A673 (cell line): Measurements from ENCODE around the gene HBZ. TPM values are rescaled to one million over a fixed set of nuclear protein-coding genes. Genes with fewer than 3 reads are reported as not detected.
"Not testable (repeated sequence)": the region's sequence is repeated elsewhere in the genome, so short reads cannot be mapped to it uniquely, and the experiment has no call there.

ENCODE experiments used
- BruUV-seq: library from RNA; stranded (reverse); fragments of 400-500 nt; replicated peaks from 2 replicates; lab custom pipeline; 2021; lab: Mats Ljungman, UMichigan
- CTCF ChIA-PET: fragments of 300-600 bp; sonication (Branson Sonifier 250); formaldehyde crosslinking; loops from one replicate; lab custom pipeline; 2022; ENCODE audit warnings: antibody characterized with exemption; lab: Charles Lee
- POLR2A ChIA-PET: fragments of 300-600 bp; sonication (Branson Sonifier 250); formaldehyde crosslinking; loops from one replicate; lab custom pipeline; 2022; ENCODE audit warnings: antibody characterized with exemption; ENCODE audit not compliant: low non-redundant PET; lab: Charles Lee
- DNase-seq: peaks from one replicate; pipeline ENCODE4 v3.0.0-alpha.2; 2015; ENCODE audit warnings: low spot score
- H3K27ac ChIP-seq: fragments of 200-600 bp; sonication (generic); 2 replicates; pipeline ENCODE4 v1.5.1; 2016; ENCODE audit warnings: mixed run types, low read depth, mild to moderate bottlenecking, mixed read lengths, antibody characterized with exemption, low read length; ENCODE audit not compliant: poor library complexity, severe bottlenecking
- H3K27me3 ChIP-seq: fragments of 200-600 bp; sonication (generic); replicated peaks from 2 replicates; pipeline ENCODE4 v1.6.1; 2017; ENCODE audit warnings: mixed run types, low read depth, mild to moderate bottlenecking, mixed read lengths, antibody characterized with exemption, low read length; ENCODE audit not compliant: insufficient read depth, poor library complexity
- H3K36me3 ChIP-seq: fragments of 200-600 bp; sonication (generic); 2 replicates; pipeline ENCODE4 v1.6.1; 2016; ENCODE audit warnings: mixed run types, mild to moderate bottlenecking, mixed read lengths, antibody characterized with exemption, low read length; ENCODE audit not compliant: insufficient read depth, poor library complexity, severe bottlenecking
- H3K4me1 ChIP-seq: fragments of 200-600 bp; sonication (generic); 2 replicates; pipeline ENCODE4 v1.6.1; 2017; ENCODE audit warnings: mixed run types, mild to moderate bottlenecking, mixed read lengths, antibody characterized with exemption, low read length; ENCODE audit not compliant: insufficient read depth, poor library complexity, severe bottlenecking
- H3K4me3 ChIP-seq: fragments of 200-600 bp; sonication (generic); 2 replicates; pipeline ENCODE4 v1.5.1; 2016; ENCODE audit warnings: low read depth, mixed run types, mild to moderate bottlenecking, mixed read lengths, low read length; ENCODE audit not compliant: poor library complexity, severe bottlenecking
- H3K9me3 ChIP-seq: fragments of 200-600 bp; sonication (generic); 2 replicates; pipeline ENCODE4 v1.6.1; 2016; ENCODE audit warnings: mixed run types, low read depth, mild to moderate bottlenecking, mixed read lengths, antibody characterized with exemption, low read length; ENCODE audit not compliant: poor library complexity, severe bottlenecking
- CTCF ChIP-seq: fragments of 300-800, 200-600 bp; sonication (generic); conservative IDR thresholded peaks from 2 replicates; pipeline ENCODE4 v1.5.1; 2017; ENCODE audit warnings: low read depth, mild to moderate bottlenecking, antibody characterized with exemption, low read length, moderate library complexity, mixed read lengths
- EZH2 ChIP-seq: fragments of 200-600 bp; sonication (generic); IDR thresholded peaks from 2 replicates; pipeline ENCODE4 v1.6.1; 2017; ENCODE audit warnings: borderline replicate concordance, low read depth, mild to moderate bottlenecking, mixed read lengths, antibody characterized with exemption, low read length; ENCODE audit not compliant: poor library complexity, severe bottlenecking
- intact Hi-C: fragments of 100-400 bp; cut with micrococcal nuclease; formaldehyde crosslinking; loops from one replicate; pipeline ENCODE4 v1.10.0; 2022; ENCODE audit not compliant: unreplicated experiment
- total RNA-seq: library from RNA; stranded (reverse); gene quantifications from 2 replicates; pipeline ENCODE4 v1.2.3, GENCODE V29; 2021

HBZ gene
- total RNA-seq, 1 experiment from 2014 or later, result not detected

GRCh38 chr16:175011-175949 lies 22.8 kb downstream of the HBZ start:
- CTCF ChIA-PET, result interaction anchor here (0.7 kb wide), 1 partner anchor 54 kb away, joined by 3 read pairs; no protein-coding TSS in a partner anchor

GRCh38 chr16:176006-176405 lies 23.6 kb downstream of the HBZ start:
- H3K27me3 ChIP-seq, result peaks cover 13% of the 10 kb centered on the region
- intact Hi-C loops, H3K36me3 ChIP-seq, H3K9me3 ChIP-seq, CTCF ChIA-PET, DNase-seq, BruUV-seq, H3K27ac ChIP-seq, H3K4me3 ChIP-seq, POLR2A ChIA-PET: not testable (repeated sequence)
- peaks cover 30% of the 10 kb centered on the region for H3K4me1 ChIP-seq

More at GRCh38 chr16:175011-175949, 22.8 kb downstream of the HBZ start:
- POLR2A ChIA-PET, result no interaction called here
- H3K36me3 ChIP-seq, result no peaks in the 10 kb centered on the region
- no peak overlapping the region for H3K4me3 ChIP-seq
- H3K27ac ChIP-seq, result no peak overlapping the region
- no peak for TF ChIP-seq EZH2
- no peak for TF ChIP-seq CTCF
- no peak for DNase-seq
- no peaks in the 10 kb centered on the region for H3K9me3 ChIP-seq
- intact Hi-C loops, result no loop called here
- no TSS peak for BruUV-seq
- H3K4me1 ChIP-seq, result peaks cover 26% of the 10 kb centered on the region
- peaks cover 13% of the 10 kb centered on the region for H3K27me3 ChIP-seq

DNA sequence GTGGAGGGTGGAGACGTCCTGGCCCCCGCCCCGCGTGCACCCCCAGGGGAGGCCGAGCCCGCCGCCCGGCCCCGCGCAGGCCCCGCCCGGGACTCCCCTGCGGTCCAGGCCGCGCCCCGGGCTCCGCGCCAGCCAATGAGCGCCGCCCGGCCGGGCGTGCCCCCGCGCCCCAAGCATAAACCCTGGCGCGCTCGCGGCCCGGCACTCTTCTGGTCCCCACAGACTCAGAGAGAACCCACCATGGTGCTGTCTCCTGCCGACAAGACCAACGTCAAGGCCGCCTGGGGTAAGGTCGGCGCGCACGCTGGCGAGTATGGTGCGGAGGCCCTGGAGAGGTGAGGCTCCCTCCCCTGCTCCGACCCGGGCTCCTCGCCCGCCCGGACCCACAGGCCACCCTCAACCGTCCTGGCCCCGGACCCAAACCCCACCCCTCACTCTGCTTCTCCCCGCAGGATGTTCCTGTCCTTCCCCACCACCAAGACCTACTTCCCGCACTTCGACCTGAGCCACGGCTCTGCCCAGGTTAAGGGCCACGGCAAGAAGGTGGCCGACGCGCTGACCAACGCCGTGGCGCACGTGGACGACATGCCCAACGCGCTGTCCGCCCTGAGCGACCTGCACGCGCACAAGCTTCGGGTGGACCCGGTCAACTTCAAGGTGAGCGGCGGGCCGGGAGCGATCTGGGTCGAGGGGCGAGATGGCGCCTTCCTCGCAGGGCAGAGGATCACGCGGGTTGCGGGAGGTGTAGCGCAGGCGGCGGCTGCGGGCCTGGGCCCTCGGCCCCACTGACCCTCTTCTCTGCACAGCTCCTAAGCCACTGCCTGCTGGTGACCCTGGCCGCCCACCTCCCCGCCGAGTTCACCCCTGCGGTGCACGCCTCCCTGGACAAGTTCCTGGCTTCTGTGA lies 24.3 kb downstream of the HBZ start, which contains the start of gene HBA1:
HBA1 (plus strand) TSS at position 204 of the 906 bp plus-strand sequence; CDS start at position 241, 37 bp downstream.
- H3K27ac ChIP-seq, BruUV-seq, H3K4me3 ChIP-seq, H3K9me3 ChIP-seq, DNase-seq, POLR2A ChIA-PET, intact Hi-C loops, H3K36me3 ChIP-seq, CTCF ChIA-PET: not testable (repeated sequence)
- Histone ChIP-seq H3K4me1 (peaks cover 33% of the 10 kb centered on the region), H3K27me3 (peaks cover 13% of the 10 kb centered on the region)
